HG03521 (cell line): Measurements from ENCODE around the gene CNR1.
"Not testable (repeated sequence)": the region's sequence is repeated elsewhere in the genome, so short reads cannot be mapped to it uniquely, and the experiment has no call there.

Experiments used
- ATAC-seq: cut with Tn5 transposase; IDR thresholded peaks from one replicate; pipeline ENCODE4 v1.9.1; 2021; ENCODE audit warnings: mild to moderate bottlenecking, moderate library complexity; ENCODE audit not compliant: unreplicated experiment

CNR1 gene

GRCh38 chr6:88165844-88166492 lies at the start of gene CNR1:
Gene CNR1 (minus strand): TSS chr6:88166347. CDS start chr6:88145274, 21,073 bp downstream.
- peak; percentile 41 for ATAC-seq

GRCh38 chr6:88211446-88211845 lies 45.3 kb upstream of the CNR1 start:
- ATAC-seq, result no peak

DNA sequence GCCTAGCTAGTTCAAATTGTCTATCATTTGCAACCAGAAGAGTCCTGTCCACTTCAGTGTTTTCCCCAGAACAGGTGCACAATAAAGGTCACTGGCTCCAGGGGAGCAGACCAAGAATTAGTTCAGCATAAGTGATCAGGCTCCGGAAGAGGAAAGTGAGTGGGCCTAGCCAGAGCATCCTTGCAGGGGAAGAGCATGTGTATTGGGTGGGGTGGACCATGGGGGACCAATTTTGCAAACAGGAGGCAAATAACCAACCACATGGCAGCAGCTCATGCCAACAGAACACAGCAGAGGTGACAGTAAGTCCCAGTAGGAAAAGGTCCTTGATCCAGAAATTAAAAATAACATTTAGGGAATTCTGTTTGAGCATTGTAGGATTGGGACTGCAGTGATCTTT lies 43.2 kb upstream of the CNR1 start:
- no peak for ATAC-seq

DNA sequence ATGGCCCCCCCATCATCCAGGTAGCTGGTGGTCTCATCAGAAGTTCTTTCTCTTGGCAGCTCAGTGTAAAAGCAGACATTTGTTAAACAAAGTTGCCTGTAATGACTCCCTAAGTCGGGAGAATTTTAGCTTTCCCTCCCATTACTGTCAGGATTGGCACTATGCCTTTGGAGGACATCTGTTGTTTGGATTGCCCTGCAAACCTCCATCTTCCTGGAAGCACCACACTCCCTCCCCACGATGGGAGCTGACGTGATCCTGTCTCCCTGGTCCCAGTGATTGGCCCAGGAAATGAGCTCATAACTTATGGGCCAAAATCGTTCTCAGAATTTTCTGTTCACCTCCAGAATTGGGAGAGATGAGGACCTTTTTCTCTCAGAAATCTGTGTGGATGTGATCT lies 42.6 kb upstream of the CNR1 start:
- ATAC-seq, result no peak

GRCh38 chr6:88201734-88202133 lies 35.6 kb upstream of the CNR1 start:
- ATAC-seq, result not testable (repeated sequence)

- no peak for ATAC-seq
These were observed 18.8 kb upstream of the CNR1 start for GRCh38 chr6:88184921-88185320.

GRCh38 chr6:88183471-88183870 lies 17.3 kb upstream of the CNR1 start:
- ATAC-seq, result no peak

DNA sequence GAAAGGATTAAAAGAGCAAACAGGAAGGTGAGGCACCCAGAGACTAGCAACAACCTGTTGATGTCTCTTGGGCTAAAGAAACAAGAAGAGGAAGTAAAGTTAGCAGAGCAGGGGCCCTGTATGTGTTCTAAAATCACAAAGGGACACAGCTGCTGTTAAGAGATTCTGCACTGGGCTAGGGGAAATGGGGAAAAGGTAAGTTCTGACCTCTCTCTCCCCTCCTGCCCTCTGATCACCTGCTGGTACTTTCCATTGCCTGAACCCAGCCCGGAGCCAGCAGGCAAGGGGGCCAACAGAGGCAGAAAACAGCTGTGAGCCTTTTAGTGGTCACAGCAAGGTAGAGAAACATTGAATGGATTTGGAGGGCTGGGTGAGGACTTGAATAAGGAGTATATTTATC lies 13.5 kb upstream of the CNR1 start:
- peak; percentile 64 for ATAC-seq

DNA sequence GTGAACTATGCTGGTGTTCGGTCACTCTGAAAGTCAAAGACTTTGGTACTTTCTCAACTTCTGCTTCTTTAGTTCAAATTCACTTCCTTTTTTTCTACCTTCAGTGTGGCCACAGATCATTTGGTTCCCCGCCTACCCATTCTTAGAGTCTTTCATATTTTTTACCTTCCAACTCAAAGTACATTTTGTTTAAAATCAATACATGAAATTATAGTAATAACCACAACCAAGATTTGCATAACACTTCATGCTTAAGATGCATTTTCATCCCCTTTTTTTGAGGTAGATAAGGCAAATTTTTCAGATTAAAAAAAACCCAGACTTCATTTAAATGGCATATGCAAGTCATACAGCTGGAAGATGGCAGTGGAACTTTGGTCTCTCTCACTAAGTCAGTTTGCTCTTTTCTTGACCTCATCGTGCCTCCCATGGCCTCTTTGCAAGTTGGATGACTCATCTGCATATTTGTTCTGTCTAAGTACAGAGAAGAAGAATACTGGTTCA lies 11.9 kb upstream of the CNR1 start:
- ATAC-seq, result peak; percentile 62

DNA sequence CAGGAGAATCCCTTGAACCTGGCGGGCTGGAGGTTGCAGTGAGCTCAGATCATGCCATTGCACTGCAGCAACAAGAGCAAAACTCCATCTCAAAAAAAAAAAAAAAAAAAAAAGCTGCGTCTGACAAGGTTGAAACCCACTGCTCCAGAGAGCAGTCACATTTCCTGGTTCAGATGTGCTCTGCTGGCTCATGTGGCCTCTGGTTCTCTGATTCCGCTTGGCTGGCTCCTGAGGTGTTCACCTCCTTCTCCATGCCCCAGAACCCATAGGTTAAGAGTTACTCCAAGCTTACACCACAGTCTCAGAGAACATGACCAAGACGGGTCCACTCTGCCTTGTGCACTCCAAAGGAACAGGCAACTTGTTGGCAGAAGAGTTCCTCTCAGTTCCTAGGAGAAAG lies 8.8 kb upstream of the CNR1 start:
- ATAC-seq, result no peak

GRCh38 chr6:88171312-88171711 lies 5.2 kb upstream of the CNR1 start:
- no peak for ATAC-seq

DNA sequence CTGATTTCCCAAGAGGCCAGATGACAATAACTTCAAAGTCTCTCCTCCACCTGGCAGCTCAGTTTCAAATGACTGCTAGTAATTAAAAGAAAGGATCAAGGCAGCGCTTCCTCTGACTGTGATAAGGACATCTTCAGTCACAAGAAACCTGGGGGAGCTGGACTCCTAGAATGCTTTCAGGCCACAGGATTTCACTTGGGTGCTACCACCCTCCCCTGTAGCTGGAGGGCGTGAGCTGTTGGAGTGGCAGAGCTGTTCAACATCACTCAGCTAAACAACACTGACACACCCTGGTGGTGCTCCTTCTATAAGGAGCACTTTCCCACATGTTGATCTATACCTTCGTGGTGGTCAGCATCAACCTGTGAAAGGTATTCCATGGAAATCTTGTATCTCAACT lies 2.2 kb upstream of the CNR1 start:
- ATAC-seq, result no peak

GRCh38 chr6:88167352-88167937 lies 1.3 kb upstream of the CNR1 start:
- peak; percentile 2 for ATAC-seq

DNA sequence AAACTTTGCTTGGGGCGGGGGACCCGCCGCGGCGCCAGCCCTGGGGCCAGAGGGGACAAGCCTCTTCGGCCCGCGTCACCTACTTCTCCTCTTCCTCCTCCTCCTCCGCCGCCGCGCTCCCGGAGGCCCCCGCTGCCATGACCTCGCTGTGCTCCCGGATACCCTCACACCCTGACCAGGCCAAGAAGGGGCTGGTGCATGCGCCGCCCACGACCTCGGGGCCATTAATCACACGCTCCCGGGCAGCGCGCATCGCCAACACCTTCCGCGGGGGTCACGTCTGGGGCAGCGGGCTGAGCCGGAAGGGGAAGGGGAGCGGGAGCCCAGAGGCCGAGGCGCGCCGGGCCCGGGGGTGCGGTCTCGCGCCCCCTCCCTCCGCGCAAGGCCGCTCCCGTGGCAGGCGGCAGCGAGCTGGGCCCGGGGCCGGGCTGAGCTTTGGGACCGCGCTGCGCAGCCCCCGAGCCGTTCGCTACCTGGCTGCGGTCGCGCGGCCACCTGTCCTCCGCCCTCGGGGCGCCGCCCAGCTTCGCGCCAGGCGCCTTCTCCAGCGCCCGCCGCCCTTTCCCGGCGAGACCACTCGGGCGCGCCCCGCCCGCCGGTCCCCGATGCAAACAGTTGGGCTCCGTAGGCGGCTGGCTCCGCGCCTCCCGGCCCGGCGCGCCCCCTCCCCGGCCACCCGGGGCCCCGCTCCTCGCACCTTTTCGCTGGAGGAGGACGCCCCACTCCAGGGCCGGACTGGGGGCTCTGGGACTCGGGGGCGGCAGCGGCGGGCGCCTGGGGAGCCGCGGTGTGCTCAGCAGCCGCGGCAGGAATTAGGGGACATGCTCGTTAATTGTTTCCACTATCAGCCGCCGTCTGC lies 575 bp upstream of the CNR1 start:
- peak; percentile 25 for ATAC-seq

DNA sequence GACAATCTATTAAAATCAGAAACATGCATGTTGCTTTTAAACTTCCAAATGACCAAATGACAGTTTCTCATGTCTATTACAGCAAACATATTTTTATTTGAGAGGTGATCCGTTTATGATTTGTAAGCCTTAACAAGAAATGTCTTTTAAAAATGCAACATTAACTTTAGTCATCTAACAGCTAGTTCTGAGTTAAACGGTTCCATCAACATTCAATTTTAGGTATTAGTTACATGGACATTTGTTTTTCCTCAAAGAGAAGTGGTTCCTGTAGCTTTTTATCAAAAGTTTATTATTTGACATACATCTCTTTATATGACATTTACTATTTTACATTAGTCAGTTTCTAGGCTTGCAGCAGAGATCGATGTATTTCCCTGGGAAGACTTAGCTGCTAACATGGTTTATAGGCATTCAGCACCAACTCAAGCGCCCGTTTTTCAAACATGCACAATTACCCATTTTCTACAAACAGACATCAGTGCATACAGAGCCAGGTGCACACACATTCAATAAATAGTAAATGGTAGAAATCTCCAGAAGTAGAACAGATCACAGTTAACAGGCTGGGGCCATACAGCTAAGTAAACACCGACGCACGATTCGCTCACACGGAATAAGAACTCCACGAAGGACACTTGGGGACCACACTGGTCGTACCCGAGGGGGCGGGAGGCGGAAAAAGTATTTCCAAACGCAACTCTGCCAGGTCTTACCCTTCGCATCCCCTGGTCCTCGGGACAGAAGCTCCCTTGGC lies 882 bp downstream of the CNR1 start:
- ATAC-seq, result no peak

DNA sequence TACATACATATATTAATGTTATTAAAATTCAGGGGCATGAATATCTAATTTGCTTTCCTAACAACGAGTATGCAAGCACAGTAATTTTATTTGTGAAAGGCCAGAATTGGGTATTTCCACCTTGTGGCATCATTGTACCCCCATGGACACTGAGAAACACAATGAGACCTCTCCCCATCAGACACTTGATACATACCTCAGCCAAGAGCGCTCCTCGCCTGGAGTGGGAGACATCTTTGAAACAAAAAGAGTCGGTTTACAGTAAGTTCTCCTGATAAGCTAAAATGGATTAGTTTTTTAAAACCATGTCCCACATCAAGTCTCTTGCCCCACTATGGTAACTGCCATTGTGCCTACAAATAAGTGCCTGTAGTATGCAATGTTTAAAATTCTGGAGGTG lies 2.1 kb downstream of the CNR1 start:
- ATAC-seq, result no peak

DNA sequence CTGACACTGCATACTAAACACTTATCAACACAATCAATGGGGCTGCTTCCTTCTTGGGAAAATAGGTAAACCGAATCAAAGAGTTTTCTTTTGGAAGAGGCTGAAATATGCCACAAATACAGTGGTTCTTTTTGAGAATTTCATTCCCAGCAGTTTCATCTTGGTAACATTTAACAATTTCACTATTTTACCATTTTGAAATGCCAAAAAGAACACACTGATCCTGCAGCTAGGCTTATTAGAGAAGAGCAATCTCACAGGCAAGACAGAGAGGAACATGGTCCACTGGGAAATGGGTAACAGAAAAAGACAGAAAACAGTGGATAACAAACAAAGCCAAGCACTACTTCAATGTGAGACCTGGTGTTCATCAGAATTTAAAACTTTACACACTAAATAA lies 2.5 kb downstream of the CNR1 start:
- no peak for ATAC-seq

GRCh38 chr6:88161940-88162339 lies 4.2 kb downstream of the CNR1 start:
- ATAC-seq, result no peak

- no peak for ATAC-seq
These were observed 9.0 kb downstream of the CNR1 start for GRCh38 chr6:88157106-88157505.

GRCh38 chr6:88145298-88145963 lies 20.7 kb downstream of the CNR1 start:
- ATAC-seq, result no peak
